Right atrium auricular region (tissue), 2 donors: ENCODE measurements around the gene IRX5. TPM values are rescaled to one million over a fixed set of nuclear protein-coding genes. Genes with fewer than 3 reads are reported as not detected.

ENCODE experiments used
- DNase-seq: peaks from one replicate; pipeline ENCODE4 v3.0.0-alpha.2; 2019; ENCODE audit warnings: low spot score
- H3K27ac ChIP-seq, 2 donors: fragments of 200-600 bp; sonication (generic); 1 replicate in 1 of 2; 2 replicates in 1 of 2; pipeline ENCODE4 v1.5.1; 2016 to 2019
- H3K27me3 ChIP-seq, 2 donors: fragments of 200-600 bp; sonication (generic); one replicate each; pipeline versions ENCODE4 v1.5.1 to v1.6.0; 2017 to 2019
- H3K36me3 ChIP-seq: fragments of 200-600 bp; sonication (generic); one replicate; pipeline ENCODE4 v1.5.1; 2016
- H3K4me1 ChIP-seq, 2 donors: fragments of 200-600 bp; sonication (generic); one replicate each; pipeline versions ENCODE4 v1.5.1 to v1.6.0; 2017 to 2019
- H3K4me3 ChIP-seq, 2 donors: fragments of 200-600 bp; sonication (generic); 1 replicate in 1 of 2; 2 replicates in 1 of 2; pipeline ENCODE4 v1.5.1; 2017 to 2019; ENCODE audit warnings: mild to moderate bottlenecking in 1 of 2, moderate library complexity in 1 of 2
- H3K9me3 ChIP-seq, 2 donors: fragments of 200-600 bp; sonication (generic); one replicate each; pipeline ENCODE4 v1.5.1; 2019
- total RNA-seq, 2 donors: library from RNA; depleted of rRNA; stranded (reverse); fragments of >200 nt; gene quantifications; one replicate each; pipeline ENCODE4 v1.1.0, GENCODE V29; 2016
- TF ChIP-seq, protein P1 (sequence below), 2 donors: fragments of 200-600 bp; sonication (generic); IDR thresholded peaks; one replicate each; pipeline ENCODE4 v1.5.1; 2019; ENCODE audit warnings: antibody characterized with exemption in 2 of 2

Gene IRX5
- total RNA-seq, 2 donors from 2014 or later: 0.59 to 4.1 TPM

DNA sequence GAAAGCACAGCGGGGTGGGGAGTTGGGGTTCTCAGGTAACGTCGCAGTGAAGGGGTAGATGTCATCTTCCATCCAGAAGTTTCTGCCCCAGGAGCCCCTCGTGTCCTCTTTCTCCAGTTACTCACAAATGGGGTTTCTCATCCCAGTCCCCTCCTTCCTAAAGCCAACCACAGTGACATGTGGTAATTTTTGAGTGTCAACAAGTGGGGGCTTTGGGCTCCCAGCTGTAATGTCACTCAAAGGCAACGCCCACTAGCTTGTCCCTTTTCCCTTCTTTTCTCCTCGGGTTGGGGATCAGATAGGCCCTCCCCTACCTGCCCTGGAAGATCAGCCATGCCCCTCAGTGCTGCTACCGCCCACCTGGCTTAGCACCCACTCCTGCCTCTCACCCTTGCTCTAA, 14.4 kb downstream of the IRX5 start:
- Histone ChIP-seq H3K4me1 (no peaks in the 10 kb centered on the region), H3K4me3 (no peak overlapping the region), H3K27me3 (peaks cover 3 to 5% of the 10 kb centered on the region in 2 donors), H3K27ac (no peak overlapping the region), H3K9me3 (no peaks in the 10 kb centered on the region), H3K36me3 (no peaks in the 10 kb centered on the region)
- DNase-seq: no peak
- TF ChIP-seq, protein P1, sequence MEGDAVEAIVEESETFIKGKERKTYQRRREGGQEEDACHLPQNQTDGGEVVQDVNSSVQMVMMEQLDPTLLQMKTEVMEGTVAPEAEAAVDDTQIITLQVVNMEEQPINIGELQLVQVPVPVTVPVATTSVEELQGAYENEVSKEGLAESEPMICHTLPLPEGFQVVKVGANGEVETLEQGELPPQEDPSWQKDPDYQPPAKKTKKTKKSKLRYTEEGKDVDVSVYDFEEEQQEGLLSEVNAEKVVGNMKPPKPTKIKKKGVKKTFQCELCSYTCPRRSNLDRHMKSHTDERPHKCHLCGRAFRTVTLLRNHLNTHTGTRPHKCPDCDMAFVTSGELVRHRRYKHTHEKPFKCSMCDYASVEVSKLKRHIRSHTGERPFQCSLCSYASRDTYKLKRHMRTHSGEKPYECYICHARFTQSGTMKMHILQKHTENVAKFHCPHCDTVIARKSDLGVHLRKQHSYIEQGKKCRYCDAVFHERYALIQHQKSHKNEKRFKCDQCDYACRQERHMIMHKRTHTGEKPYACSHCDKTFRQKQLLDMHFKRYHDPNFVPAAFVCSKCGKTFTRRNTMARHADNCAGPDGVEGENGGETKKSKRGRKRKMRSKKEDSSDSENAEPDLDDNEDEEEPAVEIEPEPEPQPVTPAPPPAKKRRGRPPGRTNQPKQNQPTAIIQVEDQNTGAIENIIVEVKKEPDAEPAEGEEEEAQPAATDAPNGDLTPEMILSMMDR (IDR thresholded peaks at IDR 0.05): no peak

DNA sequence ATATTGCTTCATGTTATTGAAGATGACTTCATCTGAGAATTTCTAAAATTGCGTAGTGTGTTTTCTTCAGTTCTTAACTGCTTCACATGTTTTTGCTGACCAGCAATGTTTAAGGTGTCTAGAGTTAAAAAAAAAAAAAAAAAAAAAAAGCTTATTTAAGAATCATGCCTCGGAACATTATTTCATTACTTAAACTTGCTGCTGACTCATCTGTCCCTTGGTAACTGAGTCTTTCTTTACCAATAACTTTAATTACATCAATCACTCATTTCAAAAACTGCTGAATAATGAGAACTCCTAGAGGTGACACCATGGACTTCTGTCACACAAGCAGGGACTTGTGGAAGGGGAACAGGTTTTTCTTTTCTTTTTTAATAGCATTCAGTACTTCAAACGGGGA, 16.2 kb downstream of the IRX5 start:
- DNase-seq: no peak
- Histone ChIP-seq H3K27me3 (no peaks in the 10 kb centered on the region), H3K9me3 (no peaks in the 10 kb centered on the region), H3K4me3 (no peak overlapping the region), H3K36me3 (no peaks in the 10 kb centered on the region), H3K4me1 (no peaks in the 10 kb centered on the region), H3K27ac (no peak overlapping the region)
- TF ChIP-seq, protein P1 (IDR thresholded peaks at IDR 0.05): no peak

DNA sequence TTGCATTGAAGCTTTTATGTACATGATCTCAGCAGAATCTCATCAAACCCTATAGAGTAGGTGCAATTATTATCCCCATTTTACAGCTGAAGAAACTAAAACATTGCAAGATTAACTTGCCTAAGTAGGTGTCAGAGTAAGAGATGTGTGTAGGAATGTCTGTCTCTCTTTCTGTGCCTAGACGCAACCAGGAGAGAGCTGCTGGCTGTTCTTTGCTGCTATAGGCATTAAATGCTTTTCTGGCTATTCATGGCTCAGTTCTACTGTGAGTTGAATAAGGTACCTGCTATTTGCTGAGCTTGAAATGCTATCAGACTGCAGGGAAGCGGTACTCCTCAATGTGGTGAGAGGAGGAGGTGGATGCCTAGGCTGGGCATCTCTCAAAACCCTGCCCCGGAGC, 17.0 kb downstream of the IRX5 start:
- no peaks in the 10 kb centered on the region for H3K36me3 ChIP-seq
- no peak for DNase-seq
- no peaks in the 10 kb centered on the region for H3K27me3 ChIP-seq
- TF ChIP-seq, protein P1 (IDR thresholded peaks at IDR 0.05): no peak
- no peak overlapping the region for H3K27ac ChIP-seq
- no peaks in the 10 kb centered on the region for H3K9me3 ChIP-seq
- no peak overlapping the region for H3K4me3 ChIP-seq
- no peaks in the 10 kb centered on the region for H3K4me1 ChIP-seq

DNA sequence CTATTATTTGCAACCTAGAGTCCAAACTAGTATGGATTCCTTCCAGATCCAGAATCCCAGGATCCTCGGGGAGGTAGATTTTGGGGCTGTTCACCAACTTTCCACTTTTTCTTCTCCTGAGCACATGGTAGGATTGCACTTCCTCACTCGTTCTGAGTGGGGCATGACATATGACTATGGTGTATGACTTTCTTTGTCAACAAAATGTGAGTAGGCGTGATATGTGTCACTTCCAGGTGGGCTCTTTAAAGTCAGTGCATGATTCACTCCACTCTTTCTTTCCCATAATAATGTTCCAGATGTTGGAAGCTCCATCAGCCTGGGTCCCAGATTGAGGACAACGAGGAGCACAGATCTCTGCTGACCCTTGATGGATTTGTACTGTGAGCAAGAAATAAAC, 21.5 kb downstream of the IRX5 start:
- TF ChIP-seq, protein P1 (IDR thresholded peaks at IDR 0.05): no peak
- Histone ChIP-seq H3K36me3 (no peaks in the 10 kb centered on the region), H3K9me3 (no peaks in the 10 kb centered on the region), H3K27me3 (no peaks in the 10 kb centered on the region), H3K27ac (no peak overlapping the region), H3K4me1 (no peaks in the 10 kb centered on the region), H3K4me3 (no peak overlapping the region)
- no peak for DNase-seq

DNA sequence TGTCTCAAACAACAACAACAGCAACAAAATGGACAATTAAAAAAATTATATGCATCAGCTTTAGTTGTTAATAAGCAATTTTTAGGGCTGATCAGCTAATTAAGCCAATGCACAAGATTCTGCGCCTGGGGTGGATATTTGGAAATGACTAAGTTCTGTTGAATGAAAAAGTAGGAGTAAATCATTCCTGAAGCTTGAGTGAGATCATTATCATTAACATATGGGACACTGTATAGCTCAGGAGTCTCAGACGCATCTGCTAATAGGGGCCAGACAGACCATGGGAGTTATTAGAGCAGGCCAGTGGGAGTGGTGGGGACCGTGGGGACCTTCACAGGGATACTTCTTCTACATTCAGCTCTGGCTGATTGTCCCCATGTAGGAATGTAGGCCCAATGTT, 22.8 kb downstream of the IRX5 start:
- TF ChIP-seq, protein P1 (IDR thresholded peaks at IDR 0.05): no peak
- Histone ChIP-seq H3K9me3 (no peaks in the 10 kb centered on the region), H3K27me3 (no peaks in the 10 kb centered on the region), H3K36me3 (no peaks in the 10 kb centered on the region), H3K4me1 (no peaks in the 10 kb centered on the region), H3K27ac (no peak overlapping the region), H3K4me3 (no peak overlapping the region)
- DNase-seq: no peak

DNA sequence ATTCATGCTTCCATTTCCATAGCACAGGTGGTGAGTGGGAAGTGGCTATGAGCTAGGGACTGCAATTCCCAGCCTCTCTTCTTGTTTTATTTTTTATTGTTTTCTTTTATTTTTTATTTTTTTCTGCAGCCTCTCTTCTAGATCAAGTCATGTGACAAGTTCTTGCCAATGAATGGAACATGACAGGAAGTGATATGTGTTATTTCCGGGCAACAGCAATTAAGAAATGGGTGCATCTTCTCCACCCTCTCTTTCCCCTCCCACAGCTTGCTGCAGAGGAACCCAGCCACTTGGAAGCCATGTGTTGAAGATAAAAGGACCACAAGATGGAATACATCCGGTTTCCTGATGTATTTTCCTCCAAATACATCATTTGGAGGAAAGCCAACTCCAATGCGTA, 23.6 kb downstream of the IRX5 start:
- Histone ChIP-seq H3K4me3 (no peak overlapping the region), H3K36me3 (no peaks in the 10 kb centered on the region), H3K27ac (no peak overlapping the region), H3K4me1 (no peaks in the 10 kb centered on the region), H3K27me3 (no peaks in the 10 kb centered on the region), H3K9me3 (no peaks in the 10 kb centered on the region)
- TF ChIP-seq, protein P1 (IDR thresholded peaks at IDR 0.05): no peak
- no peak for DNase-seq
